Neural crest cell (in vitro differentiated cells): ENCODE measurements around the gene DAAM1. TPM values are rescaled to one million over a fixed set of nuclear protein-coding genes. Genes with fewer than 3 reads are reported as not detected.

Source experiments
- DNase-seq: peaks from one replicate; pipeline ENCODE4 v3.0.0; 2021; ENCODE audit warnings: low read depth, mixed read lengths, low spot score
- H3K27ac Mint-ChIP-seq: one replicate; pipeline ENCODE4 v1.8.0; 2021; ENCODE audit warnings: mild to moderate bottlenecking, mixed read lengths; ENCODE audit not compliant: unreplicated experiment
- H3K27me3 Mint-ChIP-seq: 2 replicates; pipeline ENCODE4 v1.8.0; 2021; ENCODE audit warnings: low read depth, mild to moderate bottlenecking, mixed read lengths
- H3K36me3 Mint-ChIP-seq: 2 replicates; pipeline ENCODE4 v1.8.0; 2021; ENCODE audit warnings: low read depth, mild to moderate bottlenecking, mixed read lengths
- H3K4me1 Mint-ChIP-seq: 2 replicates; pipeline ENCODE4 v1.8.0; 2021; ENCODE audit warnings: mixed read lengths
- H3K4me3 Mint-ChIP-seq: one replicate; pipeline ENCODE4 v1.8.0; 2021; ENCODE audit warnings: mild to moderate bottlenecking, mixed read lengths
- H3K9me3 Mint-ChIP-seq: 2 replicates; pipeline ENCODE4 v1.8.0; 2021; ENCODE audit warnings: mixed read lengths
- CTCF ChIP-seq: fragments of 200-600 bp; sonication (generic); conservative IDR thresholded peaks from 2 replicates; pipeline ENCODE4 v1.5.0; 2021; ENCODE audit warnings: antibody characterized with exemption, mild to moderate bottlenecking
- total RNA-seq: library from RNA; stranded (reverse); gene quantifications from 2 replicates; pipeline ENCODE4 v1.2.1, GENCODE V29; 2021

The DAAM1 gene
- total RNA-seq, 1 donor from 2014 or later, result 47.2 TPM

- no peak for TF ChIP-seq CTCF
- Mint-ChIP-seq H3K4me1 (peaks cover 28% of the 10 kb centered on the region), H3K27me3 (no peaks in the 10 kb centered on the region), H3K4me3 (no peak overlapping the region), H3K27ac (no peak overlapping the region), H3K9me3 (no peaks in the 10 kb centered on the region), H3K36me3 (peaks cover 17% of the 10 kb centered on the region)
- DNase-seq, result no peak
These were observed 106.2 kb downstream of the DAAM1 start for GRCh38 chr14:59294662-59294992.

GRCh38 chr14:59295951-59296350 is 107.5 kb downstream of the DAAM1 start:
- Mint-ChIP-seq H3K27me3 (no peaks in the 10 kb centered on the region), H3K9me3 (no peaks in the 10 kb centered on the region), H3K4me1 (peaks cover 28% of the 10 kb centered on the region), H3K36me3 (peaks cover 16% of the 10 kb centered on the region), H3K4me3 (no peak overlapping the region), H3K27ac (no peak overlapping the region)
- no peak for DNase-seq
- no peak for TF ChIP-seq CTCF

GRCh38 chr14:59296508-59296907 is 108.0 kb downstream of the DAAM1 start:
- Mint-ChIP-seq H3K27me3 (no peaks in the 10 kb centered on the region), H3K4me3 (no peak overlapping the region)

GRCh38 chr14:59297071-59297776 is 108.8 kb downstream of the DAAM1 start:
- Mint-ChIP-seq H3K4me1 (peaks cover 28% of the 10 kb centered on the region), H3K9me3 (no peaks in the 10 kb centered on the region), H3K36me3 (peaks cover 5% of the 10 kb centered on the region), H3K27me3 (no peaks in the 10 kb centered on the region), H3K4me3 (no peak overlapping the region), H3K27ac (no peak overlapping the region)
- DNase-seq, result no peak
- no peak for TF ChIP-seq CTCF

More at GRCh38 chr14:59296508-59296907, 108.0 kb downstream of the DAAM1 start:
- DNase-seq, result no peak
- Mint-ChIP-seq H3K36me3 (peaks cover 11% of the 10 kb centered on the region), H3K4me1 (peaks cover 28% of the 10 kb centered on the region), H3K27ac (no peak overlapping the region), H3K9me3 (no peaks in the 10 kb centered on the region)
- TF ChIP-seq CTCF, result no peak

GRCh38 chr14:59299731-59300130 is 111.3 kb downstream of the DAAM1 start:
- TF ChIP-seq CTCF, result no peak
- Mint-ChIP-seq H3K27ac (no peak overlapping the region), H3K9me3 (no peaks in the 10 kb centered on the region), H3K27me3 (no peaks in the 10 kb centered on the region), H3K4me1 (peaks cover 18% of the 10 kb centered on the region), H3K36me3 (no peaks in the 10 kb centered on the region), H3K4me3 (no peak overlapping the region)
- no peak for DNase-seq
